A549 (cell line): ENCODE data around the gene DCUN1D5.

Source experiments
- CHD2 ChIP-seq: fragments of 150-350 bp; IDR thresholded peaks from 2 replicates; pipeline ENCODE4 v1.6.1; 2014; ENCODE audit warnings: low read length; ENCODE audit not compliant: partially characterized antibody
- JUNB ChIP-seq: fragments of >200 bp; sonication (Bioruptor Twin); formaldehyde crosslinking; IDR thresholded peaks from 2 replicates; pipeline ENCODE4 v1.6.1; 2016
- NPAS2 ChIP-seq: fragments of 250-450 bp; sonication (Bioruptor Pico); IDR thresholded peaks from 2 replicates; pipeline ENCODE4 v1.8.0; 2022; ENCODE audit warnings: mild to moderate bottlenecking, moderate library complexity, borderline replicate concordance
- ZSCAN20 ChIP-seq: fragments of 250-450 bp; sonication (Bioruptor Pico); IDR thresholded peaks from 2 replicates; pipeline ENCODE4 v1.8.0; 2022; ENCODE audit warnings: mild to moderate bottlenecking, moderate library complexity
- TF ChIP-seq, protein P1 (sequence below): fragments of >200 bp; sonication (Bioruptor Twin); formaldehyde crosslinking; IDR thresholded peaks from 3 replicates; pipeline ENCODE4 v1.5.1; 2016
- TF ChIP-seq, protein P2 (sequence below): fragments of 450-650 bp; IDR thresholded peaks from 2 replicates; pipeline ENCODE4 v1.6.1; 2014; ENCODE audit warnings: antibody characterized with exemption

DNA sequence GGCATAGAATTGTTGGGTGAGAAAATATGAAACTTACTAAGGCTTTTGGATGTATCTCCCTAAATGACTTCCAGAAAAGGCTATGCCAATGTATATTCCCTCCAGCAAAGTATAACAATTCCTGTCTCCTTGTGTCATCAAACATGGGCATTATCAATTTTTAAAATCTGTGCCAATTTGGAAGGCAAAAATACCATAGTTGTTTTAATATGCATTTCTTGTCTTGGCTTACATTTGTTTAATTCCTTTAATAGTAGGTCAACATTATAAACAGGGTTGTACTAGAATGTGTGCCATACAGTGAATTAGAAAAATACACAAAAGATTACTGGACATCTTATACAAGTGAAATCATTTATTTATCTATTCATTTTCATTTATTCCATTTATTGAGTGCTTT is 41.6 kb downstream of the DCUN1D5 start:
- TF ChIP-seq, protein P1, sequence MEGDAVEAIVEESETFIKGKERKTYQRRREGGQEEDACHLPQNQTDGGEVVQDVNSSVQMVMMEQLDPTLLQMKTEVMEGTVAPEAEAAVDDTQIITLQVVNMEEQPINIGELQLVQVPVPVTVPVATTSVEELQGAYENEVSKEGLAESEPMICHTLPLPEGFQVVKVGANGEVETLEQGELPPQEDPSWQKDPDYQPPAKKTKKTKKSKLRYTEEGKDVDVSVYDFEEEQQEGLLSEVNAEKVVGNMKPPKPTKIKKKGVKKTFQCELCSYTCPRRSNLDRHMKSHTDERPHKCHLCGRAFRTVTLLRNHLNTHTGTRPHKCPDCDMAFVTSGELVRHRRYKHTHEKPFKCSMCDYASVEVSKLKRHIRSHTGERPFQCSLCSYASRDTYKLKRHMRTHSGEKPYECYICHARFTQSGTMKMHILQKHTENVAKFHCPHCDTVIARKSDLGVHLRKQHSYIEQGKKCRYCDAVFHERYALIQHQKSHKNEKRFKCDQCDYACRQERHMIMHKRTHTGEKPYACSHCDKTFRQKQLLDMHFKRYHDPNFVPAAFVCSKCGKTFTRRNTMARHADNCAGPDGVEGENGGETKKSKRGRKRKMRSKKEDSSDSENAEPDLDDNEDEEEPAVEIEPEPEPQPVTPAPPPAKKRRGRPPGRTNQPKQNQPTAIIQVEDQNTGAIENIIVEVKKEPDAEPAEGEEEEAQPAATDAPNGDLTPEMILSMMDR, result no peak
- TF ChIP-seq, protein P2, sequence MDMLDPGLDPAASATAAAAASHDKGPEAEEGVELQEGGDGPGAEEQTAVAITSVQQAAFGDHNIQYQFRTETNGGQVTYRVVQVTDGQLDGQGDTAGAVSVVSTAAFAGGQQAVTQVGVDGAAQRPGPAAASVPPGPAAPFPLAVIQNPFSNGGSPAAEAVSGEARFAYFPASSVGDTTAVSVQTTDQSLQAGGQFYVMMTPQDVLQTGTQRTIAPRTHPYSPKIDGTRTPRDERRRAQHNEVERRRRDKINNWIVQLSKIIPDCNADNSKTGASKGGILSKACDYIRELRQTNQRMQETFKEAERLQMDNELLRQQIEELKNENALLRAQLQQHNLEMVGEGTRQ, result no peak
- TF ChIP-seq CHD2 (no peak), NPAS2 (no peak), ZSCAN20 (CRISPR knock-in tag) (no peak), JUNB (no peak)
